Body of pancreas (tissue), 4 donors: ENCODE measurements around the gene FAM149A. TPM values are rescaled to one million over a fixed set of nuclear protein-coding genes. Genes with fewer than 3 reads are reported as not detected.
A peak's percentile ranks its signal among the peaks of the same experiment; 100 is the strongest.

Experiments used
- ATAC-seq: fragments of 150-250 bp; one replicate; pipeline ENCODE4 v1.9.1; 2016
- DNase-seq, 4 donors: peaks; one replicate each; pipeline ENCODE4 v3.0.0-alpha.2; 2019
- H3K27ac ChIP-seq, 4 donors: fragments of 200-600 bp; sonication (generic); 1 replicate in 3 of 4; 2 replicates in 1 of 4; pipeline versions ENCODE4 v1.5.1 to v1.6.1; 2016 to 2019; ENCODE audit warnings: mild to moderate bottlenecking in 1 of 4, mixed read lengths in 1 of 4, moderate library complexity in 1 of 4
- H3K27me3 ChIP-seq, 2 donors: fragments of 200-600 bp; sonication (generic); one replicate each; pipeline ENCODE4 v1.6.0; 2016; ENCODE audit warnings: mild to moderate bottlenecking in 1 of 2
- H3K36me3 ChIP-seq, 2 donors: fragments of 200-600 bp; sonication (generic); replicated peaks in 1 of 2; 2 replicates each; pipeline ENCODE4 v1.5.1; 2016; ENCODE audit warnings: low read depth in 2 of 2; ENCODE audit not compliant: insufficient read depth in 1 of 2
- H3K4me1 ChIP-seq: fragments of 200-600 bp; sonication (generic); one replicate; pipeline ENCODE4 v1.6.0; 2016
- H3K4me3 ChIP-seq, 2 donors: fragments of 200-600 bp; sonication (generic); 1 replicate in 1 of 2; 2 replicates in 1 of 2; pipeline ENCODE4 v1.5.1; 2016 to 2019
- H3K9me3 ChIP-seq, 3 donors: fragments of 200-600 bp; sonication (generic); 1 replicate in 2 of 3; 2 replicates in 1 of 3; pipeline ENCODE4 v1.5.1; 2016
- POLR2A ChIP-seq, 3 donors: fragments of 450-650 bp; IDR thresholded peaks; one replicate each; pipeline ENCODE4 v1.6.1; 2016; ENCODE audit warnings: antibody characterized with exemption in 3 of 3, mild to moderate bottlenecking in 2 of 3
- WGBS, 2 donors: methylation state at CpG; one replicate each; pipeline ENCODE4 v1.1.5; 2017; 5-methylcytosine and 5-hydroxymethylcytosine counted together
- intact Hi-C: fragments of 100-400 bp; cut with DNase I; formaldehyde crosslinking; loops from one replicate; pipeline ENCODE4 v1.15.1; 2023
- total RNA-seq, 2 donors: library from RNA; depleted of rRNA; stranded (reverse); fragments of >200 nt; gene quantifications; one replicate each; pipeline ENCODE4 v1.1.0, GENCODE V29; 2016
- TF ChIP-seq, protein P1 (sequence below), 7 experiments: fragments of 450-650 bp in 4 of 7; fragments of 200-600 bp in 3 of 7; sonication (generic) in 3 of 7; IDR thresholded peaks; one replicate each; pipeline ENCODE4 v1.5.1; 2016 to 2019; ENCODE audit warnings: antibody characterized with exemption in 7 of 7

FAM149A gene
- total RNA-seq, 2 donors from 2014 or later, result 20.8 to 51.4 TPM

- no peak overlapping the region for H3K4me3 ChIP-seq
- no peak for ATAC-seq
- no peak for DNase-seq
- TF ChIP-seq, protein P1, sequence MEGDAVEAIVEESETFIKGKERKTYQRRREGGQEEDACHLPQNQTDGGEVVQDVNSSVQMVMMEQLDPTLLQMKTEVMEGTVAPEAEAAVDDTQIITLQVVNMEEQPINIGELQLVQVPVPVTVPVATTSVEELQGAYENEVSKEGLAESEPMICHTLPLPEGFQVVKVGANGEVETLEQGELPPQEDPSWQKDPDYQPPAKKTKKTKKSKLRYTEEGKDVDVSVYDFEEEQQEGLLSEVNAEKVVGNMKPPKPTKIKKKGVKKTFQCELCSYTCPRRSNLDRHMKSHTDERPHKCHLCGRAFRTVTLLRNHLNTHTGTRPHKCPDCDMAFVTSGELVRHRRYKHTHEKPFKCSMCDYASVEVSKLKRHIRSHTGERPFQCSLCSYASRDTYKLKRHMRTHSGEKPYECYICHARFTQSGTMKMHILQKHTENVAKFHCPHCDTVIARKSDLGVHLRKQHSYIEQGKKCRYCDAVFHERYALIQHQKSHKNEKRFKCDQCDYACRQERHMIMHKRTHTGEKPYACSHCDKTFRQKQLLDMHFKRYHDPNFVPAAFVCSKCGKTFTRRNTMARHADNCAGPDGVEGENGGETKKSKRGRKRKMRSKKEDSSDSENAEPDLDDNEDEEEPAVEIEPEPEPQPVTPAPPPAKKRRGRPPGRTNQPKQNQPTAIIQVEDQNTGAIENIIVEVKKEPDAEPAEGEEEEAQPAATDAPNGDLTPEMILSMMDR (IDR thresholded peaks at IDR 0.05), result no peak
- TF ChIP-seq POLR2A (IDR thresholded peaks at IDR 0.05), result no peak
- intact Hi-C loops, result loop anchor here (5.0 kb wide), 1 partner anchor 62 kb away; the partner anchor contains the start of gene TLR3
- no peaks in the 10 kb centered on the region for H3K36me3 ChIP-seq
- H3K9me3 ChIP-seq, result no peaks in the 10 kb centered on the region
- H3K27me3 ChIP-seq, result no peaks in the 10 kb centered on the region
- 92 to 97% methylated on average over 3 of the region's 3 CpGs for WGBS, 2 donors
- H3K4me1 ChIP-seq, result peaks cover 15% of the 10 kb centered on the region
- H3K27ac ChIP-seq, result no peak overlapping the region
Measured at GRCh38 chr4:186128842-186129241, 24.3 kb downstream of the FAM149A start.

DNA sequence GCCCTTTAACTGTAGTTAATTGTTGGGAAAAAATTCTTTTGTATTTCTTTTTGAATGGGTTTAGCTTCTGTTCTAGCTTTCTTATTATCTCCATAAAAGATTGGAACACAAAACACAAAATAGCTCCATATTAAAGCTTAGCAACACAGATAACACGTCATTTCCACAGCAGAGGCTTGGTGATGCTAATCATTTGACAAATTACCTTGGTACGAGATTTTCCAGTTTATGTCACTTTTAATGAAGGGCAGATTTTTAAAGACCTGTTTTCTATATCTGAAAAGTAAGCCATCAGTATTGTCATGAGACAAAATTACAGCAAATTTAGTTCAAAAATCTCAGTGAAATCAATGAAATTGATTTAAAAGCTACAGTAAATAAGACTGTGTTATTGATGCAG, 27.4 kb downstream of the FAM149A start:
- peaks cover 19% of the 10 kb centered on the region for H3K4me1 ChIP-seq
- H3K9me3 ChIP-seq, result no peaks in the 10 kb centered on the region
- no peak overlapping the region for H3K4me3 ChIP-seq
- no peak for ATAC-seq
- H3K27me3 ChIP-seq, result no peaks in the 10 kb centered on the region
- no peak for DNase-seq
- TF ChIP-seq POLR2A (IDR thresholded peaks at IDR 0.05), result no peak
- TF ChIP-seq, protein P1 (IDR thresholded peaks at IDR 0.05), result no peak
- 45 to 61% methylated on average over 2 of the region's 2 CpGs for WGBS, 2 donors
- intact Hi-C loops, result no loop called here
- no peaks in the 10 kb centered on the region for H3K36me3 ChIP-seq
- no peak overlapping the region for H3K27ac ChIP-seq

GRCh38 chr4:186132577-186133242, 28.2 kb downstream of the FAM149A start:
- Histone ChIP-seq H3K27me3 (no peaks in the 10 kb centered on the region), H3K4me1 (peaks cover 25% of the 10 kb centered on the region), H3K4me3 (no peak overlapping the region), H3K36me3 (no peaks in the 10 kb centered on the region), H3K27ac (peak overlapping the region in 1 of 4 donors; percentile 8), H3K9me3 (no peaks in the 10 kb centered on the region)
- ATAC-seq, result peak; percentile 68
- WGBS, 2 donors, result 21 to 26% methylated on average over 4 of the region's 4 CpGs
- intact Hi-C loops, result no loop called here
- peak in 2 of 4 donors; percentile 35 to 37 for DNase-seq
- no peak for TF ChIP-seq POLR2A (IDR thresholded peaks at IDR 0.05)
- TF ChIP-seq, protein P1 (IDR thresholded peaks at IDR 0.05), result peak in 2 of 7 experiments; percentile 8 to 25

DNA sequence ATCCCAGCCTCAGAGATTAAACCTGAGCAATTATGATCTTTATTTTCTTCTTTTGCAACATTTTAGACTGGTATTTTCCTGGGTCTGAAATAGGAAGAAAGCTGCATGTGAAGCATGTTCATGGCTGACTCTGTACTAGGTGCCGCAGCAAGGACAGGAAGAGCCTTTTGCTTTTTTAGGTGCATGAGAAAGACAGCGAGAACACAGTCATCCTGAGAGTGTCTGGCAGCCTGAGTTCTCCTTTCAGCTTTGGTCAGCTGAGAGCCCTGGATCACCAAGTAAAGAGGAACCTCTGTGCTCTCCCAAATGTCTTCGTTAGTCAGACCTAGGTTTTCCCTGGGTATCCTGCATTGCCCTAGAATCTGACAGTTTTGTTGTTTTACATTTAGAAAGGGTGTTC, 29.8 kb downstream of the FAM149A start:
- Histone ChIP-seq H3K36me3 (no peaks in the 10 kb centered on the region), H3K4me3 (no peak overlapping the region), H3K27ac (no peak overlapping the region), H3K4me1 (peaks cover 25% of the 10 kb centered on the region), H3K27me3 (no peaks in the 10 kb centered on the region), H3K9me3 (no peaks in the 10 kb centered on the region)
- WGBS, 2 donors, result 80 to 97% methylated on average over 3 of the region's 3 CpGs
- intact Hi-C loops, result no loop called here
- no peak for ATAC-seq
- no peak for TF ChIP-seq POLR2A (IDR thresholded peaks at IDR 0.05)
- TF ChIP-seq, protein P1 (IDR thresholded peaks at IDR 0.05), result no peak
- DNase-seq, result peak in 1 of 4 donors; percentile 29

- peaks cover 25% of the 10 kb centered on the region for H3K4me1 ChIP-seq
- 90 to 92% methylated on average over 11 of the region's 11 CpGs for WGBS, 2 donors
- H3K4me3 ChIP-seq, result no peak overlapping the region
- intact Hi-C loops, result no loop called here
- H3K27ac ChIP-seq, result no peak overlapping the region
- no peaks in the 10 kb centered on the region for H3K9me3 ChIP-seq
- H3K36me3 ChIP-seq, result no peaks in the 10 kb centered on the region
- no peak for TF ChIP-seq POLR2A (IDR thresholded peaks at IDR 0.05)
- TF ChIP-seq, protein P1 (IDR thresholded peaks at IDR 0.05), result no peak
- no peak for DNase-seq
- no peaks in the 10 kb centered on the region for H3K27me3 ChIP-seq
- ATAC-seq, result no peak
Measured at GRCh38 chr4:186134861-186135260, 30.4 kb downstream of the FAM149A start.
